Right ventricle myocardium superior (tissue), 1 donor: ENCODE results near the gene PABPC3. TPM values are rescaled to one million over a fixed set of nuclear protein-coding genes. Genes with fewer than 3 reads are reported as not detected.
A peak's percentile ranks its signal among the peaks of the same experiment; 100 is the strongest.

Source experiments
- ATAC-seq: fragments of 200-7000 bp; cut with Tn5 transposase; one replicate; pipeline ENCODE4 v1.9.1; 2020; ENCODE audit warnings: mild to moderate bottlenecking; ENCODE audit not compliant: poor library complexity
- DNase-seq: peaks from one replicate; pipeline ENCODE4 v3.0.0-alpha.2; 2020
- intact Hi-C: fragments of 100-400 bp; cut with DNase I; formaldehyde crosslinking; loops from one replicate; pipeline ENCODE4 v1.11.2; 2022
- total RNA-seq: library from RNA; stranded (reverse); fragmentation: NEBNext Ultra II Directional; extraction: Animal tissue kit (Norgen Biotek cat#: 25700); gene quantifications from one replicate; pipeline ENCODE4 v1.2.1, GENCODE V29; 2021
- donor health status: DM: no; HTN: yes; CAD: no; lungs with severe emphysema.

Gene PABPC3
- total RNA-seq, 1 donor from 2014 or later: 0.08 TPM

- intact Hi-C loops: no loop called here
- ATAC-seq: no peak
- no peak for DNase-seq
Measured at GRCh38 chr13:25109341-25109740, 13.4 kb downstream of the PABPC3 start.

- no peak for DNase-seq
- ATAC-seq: no peak
- intact Hi-C loops: loop anchor here (10.0 kb wide), 1 partner anchor 116 kb away; no protein-coding TSS in a partner anchor
Measured at GRCh38 chr13:25110956-25111584, 15.1 kb downstream of the PABPC3 start.

- intact Hi-C loops: loop anchor here (10.0 kb wide), 1 partner anchor 117 kb away; no protein-coding TSS in a partner anchor
- DNase-seq (no peak), ATAC-seq (no peak)
Measured at GRCh38 chr13:25111585-25111956, 15.6 kb downstream of the PABPC3 start.

GRCh38 chr13:25112695-25113255 lies 16.8 kb downstream of the PABPC3 start:
- intact Hi-C loops: loop anchor here (10.0 kb wide), 1 partner anchor 118 kb away; no protein-coding TSS in a partner anchor
- DNase-seq (no peak), ATAC-seq (no peak)

- intact Hi-C loops: loop anchor here (10.0 kb wide), 1 partner anchor 119 kb away; no protein-coding TSS in a partner anchor
- ATAC-seq: peak; percentile 91
- DNase-seq: peak; percentile 62
Measured at GRCh38 chr13:25114220-25114619, 18.3 kb downstream of the PABPC3 start.

- ATAC-seq (no peak), DNase-seq (no peak)
- intact Hi-C loops: loop anchor here (10.0 kb wide), 1 partner anchor 121 kb away; no protein-coding TSS in a partner anchor
Measured at GRCh38 chr13:25116044-25116443, 20.1 kb downstream of the PABPC3 start.

- intact Hi-C loops: loop anchor here (10.0 kb wide), 1 partner anchor 123 kb away; no protein-coding TSS in a partner anchor
- ATAC-seq: no peak
- no peak for DNase-seq
Measured at GRCh38 chr13:25117312-25117711, 21.4 kb downstream of the PABPC3 start.

GRCh38 chr13:25118378-25118905 lies 22.5 kb downstream of the PABPC3 start:
- DNase-seq (no peak), ATAC-seq (no peak)
- intact Hi-C loops: loop anchor here (10.0 kb wide), 1 partner anchor 124 kb away; no protein-coding TSS in a partner anchor

- intact Hi-C loops: no loop called here
- ATAC-seq: no peak
- DNase-seq: no peak
Measured at GRCh38 chr13:25130944-25131343, 35.0 kb downstream of the PABPC3 start.

- ATAC-seq: no peak
- intact Hi-C loops: no loop called here
- no peak for DNase-seq
Measured at GRCh38 chr13:25131881-25132420, 36.0 kb downstream of the PABPC3 start.

GRCh38 chr13:25132751-25133390 lies 36.9 kb downstream of the PABPC3 start:
- intact Hi-C loops: no loop called here
- DNase-seq (no peak), ATAC-seq (no peak)

- no peak for ATAC-seq
- intact Hi-C loops: no loop called here
- DNase-seq: no peak
Measured at GRCh38 chr13:25135896-25136295, 40.0 kb downstream of the PABPC3 start.

- intact Hi-C loops: no loop called here
- no peak for ATAC-seq
Measured at GRCh38 chr13:25136880-25137787, 41.2 kb downstream of the PABPC3 start.

GRCh38 chr13:25137788-25138115 lies 41.8 kb downstream of the PABPC3 start:
- intact Hi-C loops: no loop called here
- DNase-seq: no peak
- ATAC-seq: no peak

More at GRCh38 chr13:25136880-25137787, 41.2 kb downstream of the PABPC3 start:
- no peak for DNase-seq

- no peak for DNase-seq
- ATAC-seq: no peak
- intact Hi-C loops: no loop called here
Measured at GRCh38 chr13:25141042-25141441, 45.1 kb downstream of the PABPC3 start.

- no peak for ATAC-seq
- intact Hi-C loops: no loop called here
Measured at GRCh38 chr13:25143706-25144105, 47.8 kb downstream of the PABPC3 start.

GRCh38 chr13:25147638-25148401 lies 51.9 kb downstream of the PABPC3 start:
- DNase-seq (no peak), ATAC-seq (no peak)
- intact Hi-C loops: no loop called here

More at GRCh38 chr13:25143706-25144105, 47.8 kb downstream of the PABPC3 start:
- DNase-seq: no peak

- DNase-seq (no peak), ATAC-seq (no peak)
- intact Hi-C loops: no loop called here
Measured at GRCh38 chr13:25148402-25148771, 52.5 kb downstream of the PABPC3 start.
